HL-60 (cell line): ENCODE results near the gene IFITM10.

ENCODE experiments used
- DNase-seq, 2 experiments: peaks; one replicate each; pipeline ENCODE4 v3.0.0-alpha.2; 2010 to 2020; ENCODE audit warnings: low read depth in 1 of 2, low spot score in 1 of 2
- H3K27ac ChIP-seq: fragments of 250-450 bp; sonication (Bioruptor Pico); replicated peaks from 2 replicates; pipeline ENCODE4 v1.5.1; 2020; ENCODE audit warnings: mild to moderate bottlenecking, moderate library complexity
- H3K27me3 ChIP-seq: fragments of 250-450 bp; sonication (Bioruptor Pico); 2 replicates; pipeline ENCODE4 v1.5.1; 2021; ENCODE audit warnings: mild to moderate bottlenecking, moderate library complexity; ENCODE audit not compliant: insufficient read depth, poor library complexity, severe bottlenecking
- H3K4me3 ChIP-seq: replicated peaks from 2 replicates; pipeline ENCODE4 v1.5.1; 2011; ENCODE audit warnings: mild to moderate bottlenecking, control low read depth, low read length; ENCODE audit not compliant: insufficient read depth
- CTCF ChIP-seq: IDR thresholded peaks from one replicate; pipeline ENCODE4 v1.5.1; 2011; ENCODE audit warnings: low read length, control low read depth, inconsistent platforms; ENCODE audit not compliant: insufficient read depth
- GABPA ChIP-seq: IDR thresholded peaks from 2 replicates; pipeline ENCODE4 v1.6.1; 2012; ENCODE audit warnings: low read depth
- POLR2AphosphoS5 ChIP-seq: IDR thresholded peaks from 2 replicates; pipeline ENCODE4 v1.6.1; 2012; ENCODE audit warnings: low read depth
- REST ChIP-seq: IDR thresholded peaks from 2 replicates; pipeline ENCODE4 v1.6.1; 2012; ENCODE audit warnings: low read depth; ENCODE audit not compliant: insufficient replicate concordance
- SPI1 ChIP-seq: IDR thresholded peaks from 2 replicates; pipeline ENCODE4 v1.6.1; 2012; ENCODE audit warnings: low read depth, mild to moderate bottlenecking, borderline replicate concordance

The IFITM10 gene

GRCh38 chr11:1792461-1792860 is 42.1 kb upstream of the IFITM10 start:
- H3K4me3 ChIP-seq = no peak overlapping the region
- peak overlapping the region; percentile 51 for H3K27ac ChIP-seq
- DNase-seq = peak in 1 of 2 experiments; percentile 58
- TF ChIP-seq CTCF (no peak), SPI1 (peak; percentile 25; the same call in 1 of the 2 replicates), GABPA (no peak; the same call in 1 of the 2 replicates)
- no peaks in the 10 kb centered on the region for H3K27me3 ChIP-seq

- peak overlapping the region; percentile 51; the same call in 1 of the 2 replicates for H3K27ac ChIP-seq
- DNase-seq = no peak
- TF ChIP-seq POLR2AphosphoS5 = no peak
- no peak for TF ChIP-seq SPI1
- no peak for TF ChIP-seq GABPA
- TF ChIP-seq REST = no peak
- no peak for TF ChIP-seq CTCF
- no peaks in the 10 kb centered on the region for H3K27me3 ChIP-seq
- no peak overlapping the region for H3K4me3 ChIP-seq
Measured at GRCh38 chr11:1791912-1792311, 41.5 kb upstream of the IFITM10 start.

- no peak for DNase-seq
- Histone ChIP-seq H3K27me3 (no peaks in the 10 kb centered on the region), H3K4me3 (no peak overlapping the region), H3K27ac (no peak overlapping the region)
- TF ChIP-seq REST (no peak), CTCF (no peak), GABPA (no peak), SPI1 (no peak), POLR2AphosphoS5 (no peak)
Measured at GRCh38 chr11:1786466-1786865, 36.1 kb upstream of the IFITM10 start.

GRCh38 chr11:1785749-1786413 is 35.5 kb upstream of the IFITM10 start:
- Histone ChIP-seq H3K4me3 (no peak overlapping the region), H3K27me3 (no peaks in the 10 kb centered on the region), H3K27ac (no peak overlapping the region)
- no peak for DNase-seq
- TF ChIP-seq REST (no peak), CTCF (no peak), GABPA (no peak), SPI1 (no peak), POLR2AphosphoS5 (no peak)
